Measurements from ENCODE around the gene EIF4G3.

EIF4G3 gene

DNA sequence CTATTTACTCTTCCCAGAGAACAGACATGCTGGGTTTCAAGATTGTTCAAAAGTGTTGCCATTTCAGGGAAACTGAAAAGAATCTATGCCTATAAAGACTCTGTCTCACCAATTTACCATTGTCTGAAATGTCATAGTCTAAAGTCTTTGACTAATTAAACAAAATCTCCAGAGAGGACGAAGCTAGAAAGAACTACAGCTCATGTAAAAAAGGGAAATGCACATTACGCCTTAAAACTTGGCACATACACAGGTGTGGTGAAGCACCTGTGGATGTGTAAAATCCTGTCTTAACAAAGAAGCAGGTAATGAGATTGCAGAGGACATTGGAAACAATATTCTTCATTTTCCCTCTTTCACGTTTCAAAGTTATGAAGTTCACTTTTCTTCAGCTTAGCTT, 130.6 kb downstream of the EIF4G3 start:
- Histone ChIP-seq H3K4me3 (no peak overlapping the region), H3K27me3 (no peaks in the 10 kb centered on the region), H3K27ac (no peak overlapping the region), H3K36me3 (no peaks in the 10 kb centered on the region), H3K9me3 (no peaks in the 10 kb centered on the region), H3K4me1 (peaks cover 0 to 11% (median 0%) of the 10 kb centered on the region in 4 donors)
- DNase-seq = no peak
- intact Hi-C loops (cut with DNase I; ENCODE audit: low total_unique reads) = no loop called here
- TF ChIP-seq, protein P1, sequence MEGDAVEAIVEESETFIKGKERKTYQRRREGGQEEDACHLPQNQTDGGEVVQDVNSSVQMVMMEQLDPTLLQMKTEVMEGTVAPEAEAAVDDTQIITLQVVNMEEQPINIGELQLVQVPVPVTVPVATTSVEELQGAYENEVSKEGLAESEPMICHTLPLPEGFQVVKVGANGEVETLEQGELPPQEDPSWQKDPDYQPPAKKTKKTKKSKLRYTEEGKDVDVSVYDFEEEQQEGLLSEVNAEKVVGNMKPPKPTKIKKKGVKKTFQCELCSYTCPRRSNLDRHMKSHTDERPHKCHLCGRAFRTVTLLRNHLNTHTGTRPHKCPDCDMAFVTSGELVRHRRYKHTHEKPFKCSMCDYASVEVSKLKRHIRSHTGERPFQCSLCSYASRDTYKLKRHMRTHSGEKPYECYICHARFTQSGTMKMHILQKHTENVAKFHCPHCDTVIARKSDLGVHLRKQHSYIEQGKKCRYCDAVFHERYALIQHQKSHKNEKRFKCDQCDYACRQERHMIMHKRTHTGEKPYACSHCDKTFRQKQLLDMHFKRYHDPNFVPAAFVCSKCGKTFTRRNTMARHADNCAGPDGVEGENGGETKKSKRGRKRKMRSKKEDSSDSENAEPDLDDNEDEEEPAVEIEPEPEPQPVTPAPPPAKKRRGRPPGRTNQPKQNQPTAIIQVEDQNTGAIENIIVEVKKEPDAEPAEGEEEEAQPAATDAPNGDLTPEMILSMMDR (IDR thresholded peaks at IDR 0.05) = no peak

DNA sequence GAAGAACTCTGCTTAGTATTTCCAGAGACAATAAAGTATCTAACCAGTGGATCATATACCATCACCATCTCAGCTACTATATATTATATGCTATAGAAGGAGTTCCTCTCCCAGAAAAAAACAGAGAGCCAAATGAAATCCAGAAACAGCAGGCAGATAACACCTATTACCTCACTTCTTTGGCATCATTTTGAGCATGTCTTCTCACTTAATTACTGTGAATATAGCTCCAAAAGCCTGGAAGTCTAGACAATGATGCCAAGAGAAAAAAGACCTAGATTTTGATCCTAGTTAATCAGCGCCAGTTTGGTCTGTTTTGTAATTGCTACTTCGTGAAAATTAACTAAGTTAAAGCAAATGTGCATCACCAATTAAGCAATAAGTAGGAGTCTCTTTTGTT, 131.3 kb downstream of the EIF4G3 start:
- no peak overlapping the region for H3K4me3 ChIP-seq
- intact Hi-C loops (cut with DNase I; ENCODE audit: low total_unique reads) = no loop called here
- no peaks in the 10 kb centered on the region for H3K9me3 ChIP-seq
- peaks cover 0 to 11% (median 0%) of the 10 kb centered on the region in 4 donors for H3K4me1 ChIP-seq
- no peak overlapping the region for H3K27ac ChIP-seq
- H3K27me3 ChIP-seq = no peaks in the 10 kb centered on the region
- no peak for DNase-seq
- H3K36me3 ChIP-seq = no peaks in the 10 kb centered on the region
- TF ChIP-seq, protein P1 (IDR thresholded peaks at IDR 0.05) = no peak

GRCh38 chr1:21042929-21043605, 133.6 kb downstream of the EIF4G3 start:
- intact Hi-C loops (cut with DNase I; ENCODE audit: low total_unique reads) = no loop called here
- DNase-seq = no peak
- Histone ChIP-seq H3K4me1 (peaks cover 0 to 11% (median 0%) of the 10 kb centered on the region in 4 donors), H3K9me3 (no peaks in the 10 kb centered on the region), H3K36me3 (no peaks in the 10 kb centered on the region), H3K27me3 (no peaks in the 10 kb centered on the region), H3K4me3 (no peak overlapping the region), H3K27ac (no peak overlapping the region)
- TF ChIP-seq, protein P1 (IDR thresholded peaks at IDR 0.05) = no peak

GRCh38 chr1:21041541-21041940, 135.2 kb downstream of the EIF4G3 start:
- intact Hi-C loops (cut with DNase I; ENCODE audit: low total_unique reads) = no loop called here
- no peaks in the 10 kb centered on the region for H3K27me3 ChIP-seq
- H3K27ac ChIP-seq = no peak overlapping the region
- no peak for DNase-seq
- no peak overlapping the region for H3K4me3 ChIP-seq
- TF ChIP-seq, protein P1 (IDR thresholded peaks at IDR 0.05) = no peak
- H3K4me1 ChIP-seq = peaks cover 0 to 11% (median 1%) of the 10 kb centered on the region in 4 donors
- no peaks in the 10 kb centered on the region for H3K9me3 ChIP-seq
- H3K36me3 ChIP-seq = no peaks in the 10 kb centered on the region

- DNase-seq = no peak
- peaks cover 0 to 17% (median 8%) of the 10 kb centered on the region in 4 donors for H3K4me1 ChIP-seq
- no peak overlapping the region for H3K27ac ChIP-seq
- H3K27me3 ChIP-seq = no peaks in the 10 kb centered on the region
- H3K36me3 ChIP-seq = no peaks in the 10 kb centered on the region
- no peaks in the 10 kb centered on the region for H3K9me3 ChIP-seq
- H3K4me3 ChIP-seq = no peak overlapping the region
- TF ChIP-seq, protein P1 (IDR thresholded peaks at IDR 0.05) = no peak
- intact Hi-C loops (cut with DNase I; ENCODE audit: low total_unique reads) = no loop called here
Observed at GRCh38 chr1:21037091-21037490, 139.6 kb downstream of the EIF4G3 start.

Measured in tibial artery (tissue), 4 donors.